ENCODE data around the gene PPP1CA. TPM values are rescaled to one million over a fixed set of nuclear protein-coding genes. Genes with fewer than 3 reads are reported as not detected.

The PPP1CA gene
- total RNA-seq, 4 donors from 2014 or later: 15.9 to 180 (median 77.1) TPM

DNA sequence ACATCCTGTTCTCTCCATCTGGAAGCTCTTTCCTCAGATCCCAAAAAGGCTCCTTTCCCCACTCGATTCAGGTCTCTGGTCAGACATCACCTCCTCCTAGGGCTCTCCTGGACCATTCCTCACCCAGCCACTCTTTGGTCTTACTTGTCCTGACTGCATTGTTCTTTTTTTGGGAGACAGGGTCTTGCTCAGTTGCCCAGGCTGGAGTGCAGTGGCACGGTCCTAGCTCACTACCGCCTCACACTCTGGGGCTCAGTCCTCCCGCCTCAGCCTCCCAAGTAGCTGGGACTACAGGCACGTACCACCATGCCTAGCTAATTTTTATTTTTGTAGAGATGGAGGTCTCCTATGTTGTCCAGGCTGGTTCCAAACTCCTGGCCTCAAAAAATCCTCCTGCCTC is 43.9 kb upstream of the PPP1CA start:
- no peak overlapping the region for H3K4me3 ChIP-seq
- no peaks in the 10 kb centered on the region for H3K4me1 ChIP-seq
- no peaks in the 10 kb centered on the region for H3K9me3 ChIP-seq
- H3K36me3 ChIP-seq: no peaks in the 10 kb centered on the region
- intact Hi-C loops (cut with DNase I; ENCODE audit: low total_unique reads): no loop called here
- H3K27ac ChIP-seq: no peak overlapping the region
- no peak for DNase-seq
- TF ChIP-seq, protein P1, sequence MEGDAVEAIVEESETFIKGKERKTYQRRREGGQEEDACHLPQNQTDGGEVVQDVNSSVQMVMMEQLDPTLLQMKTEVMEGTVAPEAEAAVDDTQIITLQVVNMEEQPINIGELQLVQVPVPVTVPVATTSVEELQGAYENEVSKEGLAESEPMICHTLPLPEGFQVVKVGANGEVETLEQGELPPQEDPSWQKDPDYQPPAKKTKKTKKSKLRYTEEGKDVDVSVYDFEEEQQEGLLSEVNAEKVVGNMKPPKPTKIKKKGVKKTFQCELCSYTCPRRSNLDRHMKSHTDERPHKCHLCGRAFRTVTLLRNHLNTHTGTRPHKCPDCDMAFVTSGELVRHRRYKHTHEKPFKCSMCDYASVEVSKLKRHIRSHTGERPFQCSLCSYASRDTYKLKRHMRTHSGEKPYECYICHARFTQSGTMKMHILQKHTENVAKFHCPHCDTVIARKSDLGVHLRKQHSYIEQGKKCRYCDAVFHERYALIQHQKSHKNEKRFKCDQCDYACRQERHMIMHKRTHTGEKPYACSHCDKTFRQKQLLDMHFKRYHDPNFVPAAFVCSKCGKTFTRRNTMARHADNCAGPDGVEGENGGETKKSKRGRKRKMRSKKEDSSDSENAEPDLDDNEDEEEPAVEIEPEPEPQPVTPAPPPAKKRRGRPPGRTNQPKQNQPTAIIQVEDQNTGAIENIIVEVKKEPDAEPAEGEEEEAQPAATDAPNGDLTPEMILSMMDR (IDR thresholded peaks at IDR 0.05): no peak
- TF ChIP-seq POLR2A (IDR thresholded peaks at IDR 0.05): no peak
- no peaks in the 10 kb centered on the region for H3K27me3 ChIP-seq

DNA sequence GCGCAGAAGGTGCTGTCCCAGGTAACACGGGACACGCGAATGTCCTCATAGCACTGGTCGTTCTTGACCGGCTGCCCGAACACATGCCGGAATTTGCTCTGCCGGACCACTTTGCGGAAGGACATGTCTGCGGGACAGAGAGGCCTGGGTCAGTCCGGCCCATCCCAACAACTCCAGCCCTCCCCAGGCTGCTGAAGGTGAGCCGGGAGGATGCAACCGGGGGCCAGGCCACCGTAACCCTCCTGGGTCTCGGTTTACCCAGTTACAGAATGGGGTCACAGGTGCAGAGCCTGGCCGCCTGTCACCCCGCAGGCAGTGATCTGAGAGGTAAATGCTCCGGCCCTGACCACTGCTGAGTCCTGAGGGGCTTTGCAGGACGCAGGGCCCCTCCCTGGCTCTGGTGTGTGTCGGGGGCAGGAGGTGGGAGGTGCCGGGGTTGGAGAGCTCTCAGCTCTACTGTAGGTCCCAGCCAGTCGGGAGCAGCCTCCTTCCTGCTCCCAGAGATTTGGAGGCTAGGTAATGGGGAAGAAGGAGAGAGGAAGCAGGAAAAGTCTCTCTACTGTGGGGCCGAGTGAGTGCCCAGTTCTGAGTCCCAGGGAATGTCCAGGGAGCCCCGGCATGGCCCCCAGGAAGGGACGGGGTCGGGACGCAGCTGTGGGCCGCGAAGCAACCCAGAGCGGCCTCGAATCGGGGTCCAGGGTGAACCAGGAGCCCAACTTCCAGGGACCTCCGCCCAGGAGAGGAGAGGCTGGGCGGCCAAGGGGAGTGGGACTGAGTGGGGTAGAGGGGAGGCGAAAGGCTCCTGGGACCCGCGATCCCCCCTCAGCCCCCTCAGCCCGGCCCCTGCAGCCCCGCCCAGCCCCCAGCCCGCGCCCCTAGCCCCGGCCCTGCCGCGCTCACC is 41.1 kb upstream of the PPP1CA start:
- no peak for DNase-seq
- intact Hi-C loops (cut with DNase I; ENCODE audit: low total_unique reads): no loop called here
- H3K9me3 ChIP-seq: no peaks in the 10 kb centered on the region
- H3K27me3 ChIP-seq: no peaks in the 10 kb centered on the region
- peak overlapping the region; percentile 45 to 93 for H3K4me3 ChIP-seq
- H3K27ac ChIP-seq: peak overlapping the region; percentile 94 to 99
- no peaks in the 10 kb centered on the region for H3K36me3 ChIP-seq
- TF ChIP-seq, protein P1 (IDR thresholded peaks at IDR 0.05): no peak
- TF ChIP-seq POLR2A (IDR thresholded peaks at IDR 0.05): no peak
- H3K4me1 ChIP-seq: no peaks in the 10 kb centered on the region

DNA sequence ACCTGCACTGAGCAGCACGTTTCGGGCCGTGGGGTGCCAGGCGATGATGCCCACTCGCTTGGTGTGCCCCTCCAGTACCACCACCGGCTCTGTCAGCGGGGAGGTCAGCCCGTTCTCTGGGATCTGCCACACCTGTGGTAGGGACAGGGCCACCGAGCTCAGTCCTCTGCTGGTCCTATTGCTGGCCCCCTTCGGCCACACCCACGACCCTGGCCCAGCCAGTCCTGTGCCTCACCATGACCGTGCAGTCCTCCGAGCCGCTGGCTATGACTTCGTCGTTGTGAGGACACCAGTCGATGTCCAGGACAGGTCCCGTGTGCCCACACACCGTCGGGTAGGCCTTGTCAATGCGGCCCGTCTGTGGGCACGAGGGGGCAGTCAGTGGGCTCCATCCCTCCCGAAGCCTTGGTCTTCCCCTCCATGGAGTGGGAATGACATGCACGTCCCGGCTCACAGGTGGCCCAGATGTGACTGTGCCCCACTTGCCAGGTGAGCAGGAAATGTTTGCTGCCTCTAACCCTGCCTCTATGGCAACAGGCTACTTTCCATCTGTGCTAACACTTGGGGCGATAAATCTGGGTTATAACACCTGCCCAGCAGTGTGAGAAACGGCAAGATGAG is 40.2 kb upstream of the PPP1CA start:
- Histone ChIP-seq H3K4me1 (no peaks in the 10 kb centered on the region), H3K36me3 (no peaks in the 10 kb centered on the region)

DNA sequence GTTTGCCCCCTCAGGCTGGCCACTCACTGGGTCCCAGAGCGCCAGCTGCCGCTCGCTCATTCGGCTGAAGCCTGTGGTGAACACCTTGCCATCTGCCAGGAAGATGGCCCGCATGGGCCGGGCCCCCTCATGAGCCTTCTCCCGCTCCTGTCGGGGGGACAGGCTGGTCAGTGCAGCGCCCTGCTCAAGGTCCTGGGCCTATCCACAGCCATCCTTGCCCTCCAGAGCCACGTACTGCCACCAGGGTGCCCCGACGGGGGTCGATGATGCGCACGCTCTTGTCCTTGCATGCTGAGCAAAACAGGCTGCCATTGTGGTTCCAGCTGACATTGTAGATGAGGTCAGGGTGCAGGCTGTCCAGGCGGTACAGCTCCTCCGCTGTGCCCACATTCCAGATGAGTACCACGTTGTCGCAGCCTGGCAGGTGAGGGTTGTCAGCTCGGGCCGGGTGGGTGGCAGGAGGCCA is 39.5 kb upstream of the PPP1CA start:
- H3K36me3 ChIP-seq: no peaks in the 10 kb centered on the region
- DNase-seq: no peak
- no peak overlapping the region for H3K27ac ChIP-seq
- H3K4me3 ChIP-seq: no peak overlapping the region
- no peak for TF ChIP-seq POLR2A (IDR thresholded peaks at IDR 0.05)
- TF ChIP-seq, protein P1 (IDR thresholded peaks at IDR 0.05): no peak
- H3K9me3 ChIP-seq: no peaks in the 10 kb centered on the region
- H3K4me1 ChIP-seq: peaks cover 0 to 3% of the 10 kb centered on the region in 2 donors
- H3K27me3 ChIP-seq: no peaks in the 10 kb centered on the region
- intact Hi-C loops (cut with DNase I; ENCODE audit: low total_unique reads): no loop called here

More for the DNA sequence above, 40.2 kb upstream of the PPP1CA start:
- intact Hi-C loops (cut with DNase I; ENCODE audit: low total_unique reads): no loop called here
- H3K4me3 ChIP-seq: no peak overlapping the region
- no peak for TF ChIP-seq POLR2A (IDR thresholded peaks at IDR 0.05)
- TF ChIP-seq, protein P1 (IDR thresholded peaks at IDR 0.05): no peak
- DNase-seq: no peak
- no peak overlapping the region for H3K27ac ChIP-seq
- no peaks in the 10 kb centered on the region for H3K9me3 ChIP-seq
- H3K27me3 ChIP-seq: no peaks in the 10 kb centered on the region
